ENCODE measurements around the gene SLC17A4.

SLC17A4 gene

DNA sequence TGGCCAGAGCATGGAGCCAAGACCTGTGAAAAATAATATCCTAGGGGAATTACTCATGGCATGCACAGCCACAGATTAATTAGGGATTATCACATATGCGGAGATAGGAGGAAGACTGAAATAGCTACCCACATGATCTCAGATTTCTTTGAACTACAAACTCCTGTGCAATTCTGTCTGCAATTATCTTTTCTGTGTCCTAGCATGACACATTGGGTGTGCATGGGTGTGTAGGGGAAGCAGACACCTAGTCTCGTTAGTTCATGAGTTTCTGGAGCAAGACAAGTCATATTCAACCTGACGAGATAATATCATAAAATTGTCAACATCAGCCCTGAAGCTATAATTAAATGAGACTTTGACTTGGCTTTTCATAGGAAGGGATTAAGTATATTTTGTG lies 3.6 kb upstream of the SLC17A4 start:
- no peak for DNase-seq (ENCODE audit: low read depth in 2 of 2)

GRCh38 chr6:25753079-25753478 lies 1.5 kb upstream of the SLC17A4 start:
- DNase-seq (ENCODE audit: low read depth in 2 of 2) = no peak

DNA sequence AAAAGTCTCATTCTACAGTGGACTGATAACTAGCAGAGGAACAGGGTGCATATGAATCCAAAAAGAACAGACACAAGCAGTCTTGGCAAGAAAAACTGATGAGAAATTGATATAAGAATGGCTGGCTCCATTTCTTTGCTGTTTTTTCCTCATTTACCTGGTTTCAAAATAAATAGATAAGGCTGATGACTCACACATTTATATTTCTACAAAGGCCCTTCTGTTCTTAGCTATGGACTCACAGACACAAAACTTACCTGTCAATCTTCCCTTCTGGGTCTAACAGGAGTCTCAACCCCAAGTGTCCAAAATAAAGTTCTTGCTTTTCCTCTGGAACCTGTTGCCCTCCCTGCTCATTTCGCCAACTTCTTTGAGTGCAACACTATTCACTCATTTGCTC lies 941 bp downstream of the SLC17A4 start:
- no peak for DNase-seq (ENCODE audit: low read depth in 2 of 2)

DNA sequence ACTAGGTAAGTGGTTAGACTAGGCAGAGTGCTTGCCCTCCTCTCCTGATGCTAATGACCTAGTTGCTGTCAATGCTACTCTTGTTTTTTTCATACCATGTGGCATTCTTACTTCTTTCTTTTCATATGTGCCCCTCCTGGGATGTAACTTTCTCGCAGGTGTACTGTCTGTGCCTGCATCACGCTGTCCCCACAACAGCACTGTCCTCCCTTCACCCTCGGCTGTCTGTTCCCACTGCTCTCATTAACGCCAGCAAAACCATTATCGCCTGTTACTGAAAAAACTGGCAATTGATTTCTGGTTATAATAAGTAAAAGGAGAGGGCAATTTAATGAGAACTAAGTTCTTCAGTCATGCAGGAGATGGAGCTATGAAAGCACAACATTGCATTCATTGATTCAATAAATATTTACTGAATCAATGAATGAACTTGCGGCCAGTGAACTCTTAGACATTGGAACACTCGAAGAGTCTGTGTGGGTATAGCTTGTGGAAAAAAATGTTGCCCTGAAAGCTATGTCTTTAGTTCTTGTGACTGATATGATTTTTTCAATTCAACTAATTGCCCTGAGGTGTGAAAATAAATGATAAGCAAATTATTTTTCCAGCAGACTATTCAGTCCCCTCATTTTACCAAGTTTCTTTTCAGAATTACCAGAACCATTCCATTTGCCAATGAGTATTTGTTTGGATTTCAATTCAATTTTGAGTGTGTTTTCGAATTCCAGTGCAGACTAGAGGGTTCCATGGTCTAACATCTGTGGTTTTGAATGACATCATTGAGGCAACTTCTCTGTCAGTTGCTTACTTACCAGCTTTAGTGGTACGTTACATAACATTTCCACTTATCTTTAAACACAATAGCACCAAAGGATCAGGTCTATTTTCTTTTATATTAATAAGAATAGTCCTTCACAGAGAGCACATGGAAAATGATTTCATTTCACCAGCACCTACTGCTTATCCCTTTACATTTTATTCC lies 2.1 kb downstream of the SLC17A4 start:
- DNase-seq (ENCODE audit: low read depth in 2 of 2) = no peak

DNA sequence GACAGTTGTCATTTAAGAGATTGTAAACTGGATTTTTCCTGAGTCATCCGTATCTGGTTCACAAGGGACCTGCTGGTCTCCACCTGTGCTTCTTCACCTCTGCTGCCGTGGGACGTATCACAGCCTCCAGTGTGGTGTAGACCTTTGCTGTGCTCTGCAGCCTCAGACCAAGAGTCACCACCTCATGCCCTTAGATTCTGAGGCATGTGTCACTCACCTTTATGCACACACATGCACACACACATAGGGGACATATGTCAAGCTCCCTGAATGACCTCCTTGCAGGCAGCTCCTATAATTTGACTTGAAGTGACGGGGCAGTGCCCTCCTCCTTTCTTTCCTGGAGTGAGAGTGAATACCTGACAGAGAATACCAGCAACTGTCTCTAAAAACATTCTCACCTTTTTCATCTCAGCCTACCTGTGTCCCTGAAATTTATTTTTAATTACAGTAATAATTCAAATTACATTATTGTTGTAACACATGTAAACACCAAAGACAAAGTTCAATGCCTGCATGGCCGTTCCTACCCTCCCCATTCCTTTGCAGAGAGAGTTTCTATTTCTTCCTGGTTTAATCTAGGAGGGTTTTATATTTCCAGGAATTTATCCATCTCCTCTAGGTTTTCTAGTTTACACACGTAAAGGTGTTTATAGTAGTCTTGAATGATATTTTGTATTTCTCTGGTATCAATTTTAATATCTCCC lies 3.5 kb downstream of the SLC17A4 start:
- no peak for DNase-seq (ENCODE audit: low read depth in 2 of 2)

DNA sequence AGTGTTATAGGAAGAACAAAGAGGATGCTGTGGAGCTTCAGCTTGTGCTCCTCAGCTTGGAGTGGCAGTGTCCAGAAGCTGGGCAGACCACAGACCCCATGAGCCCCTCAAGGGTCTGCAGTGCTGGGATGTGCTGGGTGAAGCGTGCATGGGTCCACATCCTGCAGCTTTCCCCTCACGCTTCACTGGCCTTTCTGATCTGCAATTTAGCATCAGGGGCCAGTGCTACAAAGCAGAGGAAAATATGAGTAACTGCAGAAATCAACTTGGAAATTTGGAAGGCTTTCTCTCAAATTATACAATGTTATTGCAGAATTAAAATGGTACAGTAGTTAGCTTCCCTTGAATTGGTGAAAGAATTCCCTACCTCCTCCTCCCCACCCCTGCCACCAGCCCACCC lies 10.1 kb downstream of the SLC17A4 start:
- no peak for DNase-seq (ENCODE audit: low read depth in 2 of 2)

DNA sequence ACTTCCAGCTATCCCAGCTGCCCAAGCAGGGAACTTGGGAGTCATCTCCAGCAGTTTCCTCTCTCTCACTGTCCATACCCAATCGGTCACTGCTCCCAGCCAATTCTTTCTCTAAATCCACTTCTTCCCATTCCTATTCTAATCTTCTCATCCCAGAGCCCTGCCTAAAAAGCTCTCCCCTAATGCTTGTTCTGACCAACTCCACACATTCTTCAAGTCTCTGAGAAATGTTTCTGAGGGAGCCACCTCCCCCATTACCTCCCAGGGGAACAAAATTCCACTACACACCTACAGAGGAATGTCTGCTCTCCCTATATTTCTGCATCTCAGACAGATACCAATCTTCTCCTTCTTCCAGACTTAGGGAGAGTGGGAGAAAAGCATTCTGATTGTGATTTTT lies 14.0 kb downstream of the SLC17A4 start:
- no peak for DNase-seq (ENCODE audit: low read depth in 2 of 2)

GRCh38 chr6:25769983-25770382 lies 15.4 kb downstream of the SLC17A4 start:
- DNase-seq (ENCODE audit: low read depth in 2 of 2) = no peak

DNA sequence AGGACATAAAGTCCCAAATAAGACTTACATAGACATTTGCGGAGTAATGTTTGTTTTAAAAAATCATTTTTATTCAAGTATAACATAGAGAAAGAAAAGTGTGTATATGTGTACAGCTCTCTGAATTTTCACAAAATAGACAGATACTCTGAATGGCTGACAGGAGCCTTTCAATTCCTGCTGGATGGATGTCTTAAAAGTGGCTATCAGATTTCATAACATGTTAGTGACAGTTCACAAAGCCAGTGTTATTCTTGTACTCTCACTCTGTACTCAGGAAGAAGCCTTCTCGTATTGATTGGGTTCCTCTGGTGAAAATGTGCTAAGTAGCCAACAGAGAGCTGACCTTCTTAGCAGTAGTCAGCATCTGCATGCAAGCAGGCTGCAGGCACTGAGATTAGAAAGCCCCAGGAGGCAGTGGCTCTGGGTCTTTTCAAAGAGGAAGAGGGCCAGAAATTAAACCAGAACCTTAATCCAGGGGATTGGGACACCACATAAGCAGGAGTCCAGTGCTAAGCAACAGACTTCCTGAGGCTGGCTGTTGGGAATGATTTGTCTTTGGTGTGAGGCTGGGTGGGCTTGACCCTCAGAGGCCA lies 19.7 kb downstream of the SLC17A4 start:
- DNase-seq (ENCODE audit: low read depth in 2 of 2) = no peak

DNA sequence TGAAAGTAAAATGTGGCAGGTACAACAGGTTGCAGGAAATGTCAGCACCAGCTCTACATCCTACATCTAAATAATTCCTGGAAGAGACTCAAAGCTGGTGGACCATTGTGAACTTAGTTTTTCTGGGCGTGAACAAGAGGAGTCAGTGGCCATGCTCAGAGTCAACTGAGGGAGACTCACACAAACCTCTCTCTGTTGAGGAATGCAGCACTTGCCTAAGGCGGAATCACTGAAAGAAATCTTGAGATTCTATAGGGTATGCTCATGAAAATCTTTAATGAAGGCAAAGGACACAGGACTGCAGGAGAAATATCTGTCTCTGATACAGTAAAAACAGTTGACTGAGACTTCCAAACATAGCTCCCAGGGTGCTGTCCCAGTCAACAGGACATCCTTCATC lies 22.5 kb downstream of the SLC17A4 start:
- DNase-seq (ENCODE audit: low read depth in 2 of 2) = no peak

- no peak for DNase-seq (ENCODE audit: low read depth in 2 of 2)
Measured at GRCh38 chr6:25777856-25778649, 23.5 kb downstream of the SLC17A4 start.

DNA sequence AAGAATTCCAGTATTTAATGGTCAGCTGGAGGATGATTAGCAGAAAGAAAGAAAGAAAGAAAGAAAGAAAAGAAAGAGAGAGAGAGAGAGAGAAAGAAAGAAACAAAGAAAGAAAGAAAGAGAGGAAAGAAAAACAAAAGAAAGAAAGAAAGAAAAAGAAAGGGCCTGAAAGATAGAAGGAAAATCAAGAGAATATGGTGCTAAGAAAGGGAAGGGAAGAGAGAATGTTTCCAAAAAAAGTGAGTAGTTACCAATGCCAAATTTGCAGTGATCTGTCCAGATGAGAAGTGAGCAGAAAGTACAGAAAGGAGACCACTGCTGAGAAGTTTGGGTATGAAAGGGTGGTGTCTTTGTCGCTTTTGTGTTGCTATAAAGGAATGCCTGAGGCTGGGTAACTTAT lies 26.6 kb downstream of the SLC17A4 start:
- DNase-seq (ENCODE audit: low read depth in 2 of 2) = no peak

GRCh38 chr6:25787428-25787827 lies 32.9 kb downstream of the SLC17A4 start:
- DNase-seq (ENCODE audit: low read depth in 2 of 2) = no peak

DNA sequence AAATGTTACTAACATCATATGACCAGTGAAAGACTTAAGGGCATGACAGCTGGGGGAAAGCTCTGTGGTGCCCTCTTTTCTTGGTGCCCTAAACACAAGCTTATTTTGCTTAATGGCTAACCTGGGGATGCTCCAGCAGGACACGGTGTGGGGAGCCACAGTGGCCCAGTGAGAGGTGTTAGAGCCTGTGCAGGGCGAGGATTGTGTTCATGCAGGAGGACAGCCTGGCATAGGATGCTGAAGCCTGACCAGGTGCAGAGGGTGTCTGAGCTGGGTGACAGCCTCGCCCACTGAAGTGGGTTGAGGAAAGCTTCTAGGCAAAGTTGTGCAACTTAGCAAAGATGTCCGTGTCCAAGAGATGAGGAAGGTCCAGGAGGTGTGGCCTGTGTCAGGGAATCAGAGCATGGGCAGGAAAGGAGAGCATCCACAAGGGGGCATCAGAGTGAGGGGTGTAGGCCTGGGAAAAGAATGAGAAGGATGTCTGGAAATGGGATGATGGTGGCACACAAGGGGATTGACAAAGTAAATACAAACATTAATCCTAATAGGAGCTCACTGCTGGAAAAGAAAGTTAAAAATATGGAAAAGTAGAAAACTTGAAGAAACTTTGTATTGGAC lies 33.9 kb downstream of the SLC17A4 start:
- peak; percentile 7 to 23 for DNase-seq (ENCODE audit: low read depth in 2 of 2)

GRCh38 chr6:25789475-25789874 lies 34.9 kb downstream of the SLC17A4 start:
- no peak for DNase-seq (ENCODE audit: low read depth in 2 of 2)

DNA sequence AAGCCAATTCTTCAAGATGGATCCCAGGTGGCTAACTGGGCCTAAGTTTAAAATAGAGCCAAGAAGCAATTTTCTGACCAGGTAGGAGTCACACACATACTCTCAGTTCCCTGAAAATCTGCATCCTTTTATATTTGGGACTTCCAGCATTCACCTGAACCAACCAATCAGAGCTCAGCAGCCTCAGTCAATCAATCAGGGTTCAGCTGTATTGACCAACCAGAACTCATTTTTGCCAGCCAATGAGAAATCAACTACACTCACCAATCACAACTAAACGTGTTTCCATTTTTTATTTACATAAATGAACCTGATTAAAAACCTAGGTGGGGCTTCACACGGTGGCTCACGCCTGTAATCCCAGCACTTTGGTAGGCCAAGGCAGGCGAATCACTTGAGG lies 37.5 kb downstream of the SLC17A4 start:
- DNase-seq (ENCODE audit: low read depth in 2 of 2) = no peak

GRCh38 chr6:25793970-25794369 lies 39.4 kb downstream of the SLC17A4 start:
- DNase-seq (ENCODE audit: low read depth in 2 of 2) = no peak

- DNase-seq (ENCODE audit: low read depth in 2 of 2) = no peak
Measured at GRCh38 chr6:25794784-25795183, 40.2 kb downstream of the SLC17A4 start.

GRCh38 chr6:25801436-25801835 lies 46.9 kb downstream of the SLC17A4 start:
- DNase-seq (ENCODE audit: low read depth in 2 of 2) = no peak

- DNase-seq (ENCODE audit: low read depth in 2 of 2) = no peak
Measured at GRCh38 chr6:25804804-25805203, 50.3 kb downstream of the SLC17A4 start.

GRCh38 chr6:25815194-25815593 lies 60.7 kb downstream of the SLC17A4 start:
- DNase-seq (ENCODE audit: low read depth in 2 of 2) = no peak
